GM10248 (cell line): ENCODE results near the gene BMAL1.

Experiments
- CTCF ChIA-PET: fragments of 300-600 bp; sonication (Branson Sonifier 250); formaldehyde crosslinking; extraction: SDS; loops from one replicate; lab custom pipeline; 2021; ENCODE audit warnings: antibody characterized with exemption; lab: Yijun Ruan, JAX
- POLR2A ChIA-PET: fragments of 350-650 bp; sonication (Branson Sonifier 250); formaldehyde crosslinking; extraction: SDS; loops from one replicate; lab custom pipeline; 2020; ENCODE audit warnings: antibody characterized with exemption; lab: Yijun Ruan, JAX
- DNase-seq: peaks from one replicate; pipeline ENCODE4 v3.0.0; 2012; ENCODE audit errors: extremely low spot score
- CTCF ChIP-seq: IDR thresholded peaks from 2 replicates; pipeline ENCODE4 v1.5.1; 2012; ENCODE audit warnings: mild to moderate bottlenecking, low read depth; ENCODE audit errors: extremely low read depth, missing control alignments, control extremely low read depth

Gene BMAL1

DNA sequence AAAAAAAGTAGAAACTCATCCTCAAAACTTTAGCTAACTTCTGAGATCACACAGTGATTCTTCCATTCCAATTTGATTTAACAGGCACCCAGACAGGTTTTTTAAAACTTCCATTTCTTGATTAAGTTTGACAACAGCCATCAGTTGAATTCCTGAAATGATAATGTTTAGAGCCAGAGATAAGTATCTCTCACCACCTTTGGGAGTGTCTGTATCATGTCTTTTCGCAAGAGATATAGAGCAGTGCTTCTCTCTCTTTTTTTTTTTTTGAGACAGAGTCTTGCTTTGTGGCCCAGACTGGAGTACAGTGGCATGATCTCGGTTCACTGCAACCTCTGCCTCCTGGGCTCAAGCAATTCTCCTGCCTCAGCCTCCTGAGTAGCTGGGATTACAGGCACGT, 41.7 kb upstream of the BMAL1 start:
- ChIA-PET CTCF (interaction anchor here (1.8 to 3.0 kb wide), 2 partner anchors 15 to 108 kb away, joined by 8 to 9 read pairs; no protein-coding TSS in a partner anchor), POLR2A (no interaction called here)
- no peak for DNase-seq
- no peak for TF ChIP-seq CTCF

- ChIA-PET POLR2A (no interaction called here), CTCF (interaction anchor here (1.2 to 3.0 kb wide), 5 partner anchors 15 to 273 kb away, joined by 3 to 9 read pairs (median 4); no protein-coding TSS in a partner anchor)
- no peak for TF ChIP-seq CTCF
- no peak for DNase-seq
Observed at GRCh38 chr11:13236626-13237025, 41.0 kb upstream of the BMAL1 start.

DNA sequence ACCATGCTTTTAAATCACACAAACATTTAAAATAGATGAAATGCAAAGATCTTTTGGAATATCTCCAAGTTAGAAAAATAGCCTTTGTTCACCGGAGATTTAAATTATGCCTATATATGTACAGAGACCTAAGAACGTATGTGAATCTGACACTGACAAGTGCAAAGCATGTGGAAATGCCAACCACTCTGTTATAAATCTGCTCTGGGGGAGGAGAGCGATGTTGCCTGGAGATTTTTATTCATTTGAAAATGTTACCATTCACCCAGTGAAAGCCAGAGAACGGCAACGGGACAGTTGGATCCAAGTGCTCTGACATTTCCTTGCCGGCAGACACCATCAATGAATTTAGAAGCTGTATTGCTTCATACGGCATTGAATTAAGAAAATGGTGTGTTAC, 39.8 kb upstream of the BMAL1 start:
- no peak for TF ChIP-seq CTCF
- POLR2A ChIA-PET, result no interaction called here
- CTCF ChIA-PET, result interaction anchor here (1.0 to 3.0 kb wide), 11 partner anchors 9 to 324 kb away, joined by 3 to 14 read pairs (median 5); no protein-coding TSS in a partner anchor
- DNase-seq, result no peak

DNA sequence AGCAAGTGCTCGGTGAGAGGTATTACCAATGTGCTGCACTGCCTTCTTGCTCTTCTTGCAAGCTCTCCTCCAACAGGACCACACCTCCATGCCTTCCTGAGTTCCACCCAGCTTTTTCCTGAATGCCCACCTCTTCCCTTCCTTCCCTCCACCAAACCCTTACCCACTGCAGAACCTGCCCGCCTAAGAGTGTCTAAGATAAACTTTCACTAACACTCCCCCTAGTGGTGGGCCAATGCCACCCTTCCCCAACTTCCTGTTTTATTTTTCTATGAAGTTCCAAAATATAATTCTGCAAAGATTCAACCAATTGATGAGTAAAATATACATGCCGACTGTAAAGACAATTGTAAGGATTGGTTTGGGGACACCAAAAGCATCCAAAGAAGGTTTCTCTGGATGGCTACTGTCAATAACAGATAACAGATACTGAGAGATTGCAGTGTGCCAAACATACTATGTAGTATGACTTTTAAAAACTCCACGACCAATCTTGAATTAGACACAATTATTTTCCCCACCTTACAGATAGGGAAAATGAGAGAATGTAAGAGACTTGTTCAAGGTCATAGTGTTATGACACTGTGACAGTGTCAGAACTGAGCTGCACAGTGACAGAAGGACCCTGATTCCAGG, 38.6 kb upstream of the BMAL1 start:
- ChIA-PET CTCF (interaction anchor here (0.7 to 3.0 kb wide), 24 partner anchors 9 to 325 kb away, joined by 3 to 14 read pairs (median 4); partner anchors contain the start of gene BMAL1), POLR2A (no interaction called here)
- DNase-seq, result peak; percentile 40

DNA sequence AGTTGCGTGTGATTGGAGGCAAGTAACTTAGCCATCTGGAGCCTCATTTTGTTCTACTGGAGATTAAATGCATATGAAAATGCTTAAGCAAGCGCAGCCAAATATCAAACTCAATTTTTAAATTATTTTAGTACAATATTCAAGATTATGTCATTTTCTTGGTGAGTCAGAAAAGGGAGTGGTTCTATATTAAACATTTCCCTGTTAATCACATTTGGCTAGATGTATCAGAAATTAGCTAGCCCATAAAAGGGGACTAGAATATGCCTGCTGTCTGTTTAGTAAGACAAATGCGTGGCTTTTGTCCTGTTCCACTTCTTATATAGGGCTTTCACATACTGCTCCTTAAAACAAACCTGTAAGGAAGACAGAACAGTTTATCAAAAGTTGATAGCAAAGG, 35.0 kb upstream of the BMAL1 start:
- DNase-seq, result no peak
- TF ChIP-seq CTCF, result no peak
- ChIA-PET POLR2A (no interaction called here), CTCF (interaction anchor here (0.7 to 2.4 kb wide), 4 partner anchors 9 to 102 kb away, joined by 3 to 7 read pairs (median 3); no protein-coding TSS in a partner anchor)

More for the DNA sequence above, 38.6 kb upstream of the BMAL1 start:
- TF ChIP-seq CTCF, result peak; percentile 76

GRCh38 chr11:13247606-13248296, 29.8 kb upstream of the BMAL1 start:
- TF ChIP-seq CTCF, result no peak
- POLR2A ChIA-PET, result no interaction called here
- CTCF ChIA-PET, result interaction anchor here (0.7 to 7.2 kb wide), 12 partner anchors 9 to 138 kb away, joined by 3 to 40 read pairs (median 4); no protein-coding TSS in a partner anchor
- DNase-seq, result no peak
